ENCODE data around the gene MOAP1.
"Not testable (repeated sequence)": the region's sequence is repeated elsewhere in the genome, so short reads cannot be mapped to it uniquely, and the experiment has no call there.

The MOAP1 gene

DNA sequence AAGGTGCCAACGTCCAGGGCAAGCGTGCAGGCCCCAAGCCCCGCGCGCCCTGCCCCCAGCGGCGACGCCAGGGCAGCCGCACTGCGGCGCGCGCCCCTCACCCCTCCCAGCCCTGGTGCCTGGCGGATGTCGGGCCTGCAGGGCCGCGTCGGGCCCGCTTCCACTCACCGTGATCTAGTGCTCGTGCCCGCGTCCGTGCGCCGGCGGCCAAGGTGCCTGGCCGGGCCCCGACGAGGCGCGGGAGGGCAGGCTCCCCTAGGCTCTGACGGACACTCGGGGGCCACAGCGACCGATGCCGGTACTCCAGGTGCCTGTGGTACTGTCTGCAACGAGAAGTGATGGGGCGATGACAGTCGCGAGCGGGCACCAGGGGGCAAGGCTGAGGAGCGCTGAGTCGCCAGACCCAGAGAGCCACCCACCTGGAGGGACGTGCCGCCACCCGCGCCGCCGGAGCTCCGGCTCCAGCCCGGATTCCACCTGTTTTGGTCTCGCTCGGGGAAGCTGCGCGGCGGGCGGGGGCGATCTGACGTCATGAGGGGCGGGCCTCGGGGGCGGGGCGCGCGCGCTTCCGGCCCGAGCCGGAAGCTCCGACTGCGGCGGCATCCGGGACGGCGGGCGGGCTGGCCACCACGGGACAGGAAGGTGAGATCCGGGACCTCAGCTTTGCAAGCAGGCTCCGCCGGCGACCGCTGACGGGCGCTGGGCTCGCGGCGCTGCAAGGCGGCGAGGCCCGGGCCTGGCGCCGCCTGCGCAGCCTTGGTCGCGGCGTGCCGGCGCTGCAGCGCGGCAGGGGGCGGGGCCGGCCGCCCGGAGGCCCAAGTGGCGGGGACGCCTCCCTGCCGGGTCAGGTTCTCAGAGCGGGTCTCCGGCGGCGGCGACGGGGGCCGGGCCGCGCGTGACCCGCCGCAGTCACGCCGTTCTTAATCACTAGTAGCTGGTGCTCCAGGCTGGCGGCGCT is at the start of gene MOAP1, which contains the start of gene LYSET:
Gene MOAP1 (minus strand): TSS at position 507 of the 958 bp plus-strand sequence. CDS start 655 bp downstream, outside the sequence.
Gene LYSET (plus strand): TSS at position 927 of the 958 bp plus-strand sequence. CDS start 89 bp downstream, outside the sequence.
- peak; percentile 86 to 89 for DNase-seq (ENCODE audit: low read depth in 2 of 2)

- DNase-seq (ENCODE audit: low read depth in 2 of 2) = not testable (repeated sequence)
Measured at GRCh38 chr14:93233078-93233477, 48.4 kb upstream of the MOAP1 start.

DNA sequence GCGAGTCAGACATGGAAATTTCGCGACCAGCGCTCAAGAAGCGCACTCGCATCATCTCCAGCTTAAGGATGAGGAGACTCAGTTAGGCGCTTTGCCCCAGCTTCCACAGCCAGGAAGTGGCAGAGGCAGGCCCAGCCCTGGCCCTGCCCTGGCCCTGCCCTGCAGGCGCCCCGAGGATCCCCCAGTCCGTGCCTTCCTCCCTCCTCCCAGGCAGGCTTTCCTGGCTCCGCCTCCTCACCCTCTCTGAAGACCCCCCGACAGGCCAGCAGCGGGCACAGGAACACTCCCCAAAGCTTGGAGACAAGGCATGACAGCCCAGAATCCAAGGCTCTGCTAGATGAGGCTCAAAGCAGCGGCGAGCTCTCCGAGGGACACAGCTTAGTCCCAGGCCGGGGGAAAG is 47.5 kb upstream of the MOAP1 start:
- no peak for DNase-seq (ENCODE audit: low read depth in 2 of 2)

GRCh38 chr14:93231129-93231979 is 46.7 kb upstream of the MOAP1 start:
- DNase-seq (ENCODE audit: low read depth in 2 of 2) = no peak

DNA sequence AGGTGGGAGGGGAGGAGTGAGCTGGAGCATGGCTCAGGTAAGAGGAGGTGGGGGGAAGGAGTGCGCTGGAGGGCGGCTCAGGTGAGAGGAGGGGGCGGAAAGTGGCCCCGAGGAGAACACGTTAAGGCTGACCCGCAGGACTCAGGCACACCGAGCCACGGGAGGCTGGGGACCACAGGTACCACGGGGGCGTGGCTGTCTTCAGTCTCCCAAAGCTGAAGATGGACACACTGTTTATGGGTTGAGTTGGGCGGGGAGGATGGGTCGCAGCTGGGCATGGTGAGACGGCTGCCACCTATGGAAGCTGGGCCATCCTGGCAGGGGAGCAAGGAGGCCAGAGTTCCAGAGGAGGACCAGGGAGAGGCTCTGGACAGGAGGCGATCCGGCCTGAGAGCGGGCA is 45.8 kb upstream of the MOAP1 start:
- DNase-seq (ENCODE audit: low read depth in 2 of 2) = no peak

GRCh38 chr14:93228550-93228949 is 43.9 kb upstream of the MOAP1 start:
- DNase-seq (ENCODE audit: low read depth in 2 of 2) = no peak

DNA sequence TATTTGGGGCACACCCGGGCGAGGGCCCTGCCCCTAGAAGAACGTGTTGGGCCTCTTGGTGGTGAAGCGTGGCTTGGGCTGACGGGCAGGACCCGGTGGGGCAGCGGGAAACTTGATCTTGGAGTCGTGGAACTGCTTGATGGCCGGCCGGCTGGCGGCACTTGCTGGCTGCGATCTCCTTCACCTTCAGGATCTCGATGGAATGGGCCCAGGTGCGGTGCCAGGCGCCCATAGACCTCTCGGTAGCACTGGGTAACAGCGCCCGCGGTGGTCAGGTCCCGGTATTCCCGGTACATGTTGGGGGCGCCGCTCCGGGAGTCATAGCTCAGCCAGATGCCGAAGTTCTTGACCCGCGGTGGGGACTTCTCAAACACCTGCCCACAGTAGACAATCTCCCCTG is 38.9 kb upstream of the MOAP1 start:
- no peak for DNase-seq (ENCODE audit: low read depth in 2 of 2)

DNA sequence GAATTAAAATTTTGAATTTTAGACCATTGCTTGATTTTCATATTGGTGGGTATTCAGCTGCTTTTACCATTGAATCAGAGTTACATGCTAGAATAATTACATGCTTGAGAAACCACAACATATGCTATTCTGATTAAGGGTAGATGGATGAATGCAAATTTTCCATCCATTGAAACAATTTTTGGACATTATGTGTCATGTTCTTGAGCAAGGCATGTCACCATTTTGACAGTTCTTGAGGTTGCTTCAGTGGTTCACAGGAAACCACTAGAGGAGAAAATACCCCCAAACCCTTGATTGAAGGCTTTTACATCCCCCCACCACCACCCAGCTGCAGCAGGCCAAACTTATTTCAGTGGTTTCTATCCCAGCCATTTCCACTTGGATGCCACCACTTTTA is 35.8 kb upstream of the MOAP1 start:
- no peak for DNase-seq (ENCODE audit: low read depth in 2 of 2)

- no peak for DNase-seq (ENCODE audit: low read depth in 2 of 2)
Measured at GRCh38 chr14:93219103-93219726, 34.5 kb upstream of the MOAP1 start.

DNA sequence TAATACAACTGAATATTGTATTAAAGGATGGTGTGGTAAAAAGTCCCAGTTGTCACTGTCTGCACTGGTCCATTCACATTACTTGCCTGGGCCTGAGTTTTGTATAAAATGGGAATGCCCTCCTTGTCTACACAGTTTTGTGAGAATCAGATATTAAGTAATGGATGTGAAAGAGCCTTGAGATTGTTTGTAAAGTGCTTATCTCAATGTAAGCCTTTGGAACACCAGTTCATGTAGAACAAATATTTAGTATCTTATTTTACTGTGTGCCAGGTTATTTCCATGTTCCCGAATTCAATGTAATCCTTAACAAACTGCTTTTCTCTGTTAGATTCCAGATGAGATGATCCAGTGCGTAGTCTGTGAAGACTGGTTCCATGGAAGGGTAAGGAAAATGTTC is 29.9 kb upstream of the MOAP1 start:
- no peak for DNase-seq (ENCODE audit: low read depth in 2 of 2)

- no peak for DNase-seq (ENCODE audit: low read depth in 2 of 2)
Measured at GRCh38 chr14:93212432-93212831, 27.7 kb upstream of the MOAP1 start.

GRCh38 chr14:93207468-93208308 is 23.0 kb upstream of the MOAP1 start:
- DNase-seq (ENCODE audit: low read depth in 2 of 2) = no peak

DNA sequence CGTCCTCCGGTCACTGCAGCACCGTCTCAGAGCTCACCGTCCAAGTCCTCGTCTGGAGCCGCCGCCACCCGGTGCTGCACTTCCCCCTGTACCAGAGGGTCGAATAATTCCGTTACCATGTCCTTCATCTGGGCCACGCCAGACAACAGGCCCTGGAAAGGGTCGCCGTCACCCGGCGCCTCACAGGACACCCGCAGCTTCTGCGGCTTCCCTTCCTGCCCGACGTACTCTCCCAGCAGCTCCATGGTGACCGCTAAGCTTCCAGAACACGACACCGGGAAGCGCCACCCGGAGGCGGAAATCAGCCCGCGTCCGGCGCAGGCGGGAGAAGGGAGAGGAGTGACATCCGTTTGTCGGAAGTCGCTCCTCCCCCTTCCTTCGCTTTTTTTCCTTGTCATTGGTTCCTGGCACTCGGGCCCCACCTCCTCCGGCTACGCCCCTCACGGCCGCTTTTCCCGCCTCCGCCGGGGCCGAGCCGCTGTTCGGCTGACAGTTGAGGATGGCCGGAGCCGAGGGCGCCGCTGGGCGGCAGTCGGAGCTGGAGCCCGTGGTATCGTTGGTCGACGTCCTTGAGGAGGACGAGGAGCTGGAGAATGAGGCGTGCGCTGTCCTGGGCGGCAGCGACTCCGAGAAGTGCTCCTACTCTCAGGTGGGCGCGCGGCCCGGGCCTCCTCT is 22.2 kb upstream of the MOAP1 start, which contains the start of the genes GON7 and UBR7:
Gene GON7 (minus strand): TSS at position 273 of the 675 bp plus-strand sequence. CDS start 28 bp downstream, at position 245.
Gene UBR7 (plus strand): TSS at position 464 of the 675 bp plus-strand sequence. CDS start 36 bp downstream, at position 500.
- DNase-seq (ENCODE audit: low read depth in 2 of 2) = peak; percentile 86 to 87

DNA sequence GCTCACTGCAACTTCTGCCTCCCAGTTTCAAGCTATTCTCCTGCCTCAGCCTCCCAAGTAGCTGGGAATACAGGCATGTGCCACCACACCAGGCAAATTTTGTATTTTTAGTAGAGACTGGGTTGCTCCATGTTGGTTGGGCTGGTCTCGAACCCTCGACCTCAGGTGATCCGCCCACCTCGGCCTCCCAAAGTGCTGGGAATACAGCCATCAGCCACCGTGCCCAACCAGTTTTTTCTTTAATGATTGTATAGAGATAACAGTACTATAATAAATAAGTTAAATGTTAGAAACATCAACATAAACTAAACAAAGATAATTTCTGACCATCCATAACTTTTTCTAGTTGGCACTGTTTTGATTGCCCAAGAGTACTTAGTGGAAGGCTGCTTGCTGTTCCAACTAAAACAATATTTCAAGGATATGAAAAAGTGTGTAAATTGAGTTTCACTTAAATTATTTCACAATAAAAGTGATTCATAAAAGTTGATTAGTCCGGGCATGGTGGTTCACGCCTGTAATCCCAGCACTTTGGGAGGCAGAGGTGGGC is 16.5 kb upstream of the MOAP1 start:
- no peak for DNase-seq (ENCODE audit: low read depth in 2 of 2)

DNA sequence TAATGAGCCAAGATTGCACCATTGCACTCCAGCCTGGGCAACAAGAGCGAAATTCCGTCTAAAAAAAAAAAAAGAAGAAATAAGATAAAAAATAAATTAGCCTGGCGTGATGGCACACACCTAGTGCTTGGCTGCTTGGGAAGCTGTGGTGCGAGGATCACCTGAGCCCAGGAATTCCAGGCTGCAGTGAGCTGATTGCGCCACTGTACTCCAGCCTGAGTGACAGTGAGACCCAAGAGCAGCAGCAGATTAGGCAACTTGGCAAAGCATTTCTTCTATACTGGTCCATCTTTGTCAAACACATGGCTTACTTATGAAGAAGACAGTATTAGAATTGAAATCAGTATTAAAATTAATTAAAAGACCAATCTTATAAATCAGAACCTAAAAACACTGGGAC is 15.9 kb upstream of the MOAP1 start:
- DNase-seq (ENCODE audit: low read depth in 2 of 2) = no peak

DNA sequence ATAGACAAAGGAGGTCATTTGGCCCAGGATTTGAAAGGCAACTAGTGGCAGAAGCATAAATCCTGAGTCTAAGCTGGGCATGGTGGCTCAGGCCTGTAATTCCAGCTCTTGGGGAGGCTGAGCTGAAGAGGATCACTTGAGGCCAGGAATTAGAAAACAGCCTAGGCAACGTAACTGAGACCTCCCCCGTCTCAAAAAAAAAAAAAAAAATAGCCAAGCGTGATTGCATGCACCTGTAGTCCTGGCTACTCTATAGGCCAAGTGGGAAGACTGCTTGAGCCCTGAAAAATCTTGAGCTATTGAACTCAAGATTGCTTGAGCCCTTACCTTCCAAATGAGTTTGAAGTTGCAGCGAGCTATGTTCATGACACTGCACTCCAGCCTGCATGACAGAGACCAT is 14.3 kb upstream of the MOAP1 start:
- no peak for DNase-seq (ENCODE audit: low read depth in 2 of 2)

DNA sequence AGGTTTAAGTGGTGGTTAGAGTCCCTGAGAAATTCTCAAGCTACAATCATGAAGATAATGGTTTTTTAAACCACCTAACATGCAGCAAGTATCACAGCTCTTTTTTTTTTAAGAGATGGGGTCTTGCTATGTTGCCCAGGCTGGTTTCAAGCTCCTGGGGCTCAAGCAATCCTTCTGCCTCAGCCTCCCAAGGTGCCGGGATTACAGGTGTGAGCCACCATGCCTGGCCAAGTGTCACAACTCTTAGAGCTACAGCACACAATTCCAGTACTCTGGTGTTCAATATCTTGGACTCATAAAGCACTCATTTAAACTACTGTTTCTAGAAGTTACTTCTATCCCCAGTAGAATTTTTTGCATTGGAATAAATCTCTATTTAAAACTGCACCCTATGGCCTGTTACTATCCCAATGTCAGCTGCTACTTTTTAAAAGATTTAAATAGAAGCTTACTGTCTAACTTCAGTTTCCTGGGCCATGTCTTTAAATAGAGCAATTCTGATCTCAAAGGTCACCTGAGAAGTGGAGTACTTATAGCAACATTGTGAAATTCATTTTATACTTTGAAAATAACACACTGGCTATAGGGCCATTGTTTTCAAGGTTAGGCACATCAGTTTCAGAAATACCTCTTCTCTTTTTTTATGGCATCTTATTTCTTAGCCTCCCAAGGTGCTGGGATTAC is 10.8 kb upstream of the MOAP1 start:
- no peak for DNase-seq (ENCODE audit: low read depth in 2 of 2)

GRCh38 chr14:93186956-93187355 is 2.3 kb upstream of the MOAP1 start:
- DNase-seq (ENCODE audit: low read depth in 2 of 2) = no peak

GRCh38 chr14:93186466-93186865 is 1.8 kb upstream of the MOAP1 start:
- DNase-seq (ENCODE audit: low read depth in 2 of 2) = no peak

Data from stimulated activated CD8-positive, alpha-beta memory T cell treated with anti-CD3 and anti-CD28 coated beads, Interleukin-15, amount 100 ng/mL, for 48 hours (primary cell).